MM.1S (cell line): ENCODE data around the gene EPHA3.

ENCODE experiments used
- DNase-seq: peaks from one replicate; pipeline ENCODE4 v3.0.0-alpha.2; 2015
- H2AFZ ChIP-seq: fragments of 300-600 bp; sonication (generic); 2 replicates; pipeline ENCODE4 v1.6.0; 2016; ENCODE audit warnings: antibody characterized with exemption, low read length
- H3F3A ChIP-seq: fragments of 300-600 bp; sonication (generic); 2 replicates; pipeline ENCODE4 v1.6.1; 2016; ENCODE audit warnings: mild to moderate bottlenecking, antibody characterized with exemption, low read length, moderate library complexity, mixed read lengths; ENCODE audit not compliant: insufficient read depth
- H3K27ac ChIP-seq: fragments of 300-600 bp; sonication (generic); 2 replicates; pipeline ENCODE4 v1.5.1; 2016; ENCODE audit warnings: mild to moderate bottlenecking, low read length
- H3K27me3 ChIP-seq: fragments of 300-600 bp; sonication (generic); replicated peaks from 2 replicates; pipeline ENCODE4 v1.6.0; 2016; ENCODE audit warnings: low read length; ENCODE audit not compliant: insufficient read depth
- H3K36me3 ChIP-seq: fragments of 300-600 bp; sonication (generic); replicated peaks from 2 replicates; pipeline ENCODE4 v1.6.1; 2016; ENCODE audit warnings: mild to moderate bottlenecking, low read length, mixed read lengths; ENCODE audit not compliant: insufficient read depth
- H3K4me1 ChIP-seq: fragments of 300-600 bp; sonication (generic); 2 replicates; pipeline ENCODE4 v1.6.1; 2016; ENCODE audit warnings: low read length, mixed read lengths
- H3K4me2 ChIP-seq: fragments of 300-600 bp; sonication (generic); 2 replicates; pipeline ENCODE4 v1.6.0; 2016; ENCODE audit warnings: low read depth, low read length
- H3K4me3 ChIP-seq: fragments of 300-600 bp; sonication (generic); 2 replicates; pipeline ENCODE4 v1.5.1; 2016; ENCODE audit warnings: low read length, mixed read lengths
- H3K79me2 ChIP-seq: fragments of 300-600 bp; sonication (generic); 2 replicates; pipeline ENCODE4 v1.6.1; 2016; ENCODE audit warnings: mixed run types, low read length, mixed read lengths
- H3K9ac ChIP-seq: fragments of 300-600 bp; sonication (generic); 2 replicates; pipeline ENCODE4 v1.6.1; 2016; ENCODE audit warnings: low read length, mixed read lengths
- H3K9me2 ChIP-seq: fragments of 300-600 bp; sonication (generic); replicated peaks from 2 replicates; pipeline ENCODE4 v1.6.1; 2016; ENCODE audit warnings: mild to moderate bottlenecking, low read length, mixed read lengths; ENCODE audit not compliant: insufficient read depth
- H3K9me3 ChIP-seq: fragments of 300-600 bp; sonication (generic); replicated peaks from 2 replicates; pipeline ENCODE4 v1.6.1; 2016; ENCODE audit warnings: mild to moderate bottlenecking, low read length, mixed read lengths; ENCODE audit not compliant: insufficient read depth
- H4K20me1 ChIP-seq: fragments of 300-600 bp; sonication (generic); 2 replicates; pipeline ENCODE4 v1.6.1; 2016; ENCODE audit warnings: mild to moderate bottlenecking, low read length, moderate library complexity, mixed read lengths; ENCODE audit not compliant: insufficient read depth
- CTCF ChIP-seq: fragments of 300-600 bp; sonication (generic); IDR thresholded peaks from 2 replicates; pipeline ENCODE4 v1.5.1; 2016; ENCODE audit warnings: antibody characterized with exemption, low read length, mixed read lengths
- EZH2 ChIP-seq: fragments of 300-600 bp; sonication (generic); optimal IDR thresholded peaks from 2 replicates; pipeline ENCODE3; 2017; ENCODE audit warnings: low read depth, mild to moderate bottlenecking, antibody characterized with exemption, low read length, mixed read lengths
- EZH2phosphoT487 ChIP-seq: fragments of 300-600 bp; sonication (generic); IDR thresholded peaks from 2 replicates; pipeline ENCODE4 v1.6.1; 2018; ENCODE audit warnings: antibody characterized with exemption, low read length

EPHA3 gene

GRCh38 chr3:89061259-89061658 is 46.2 kb upstream of the EPHA3 start:
- no peak for TF ChIP-seq EZH2phosphoT487
- no peak for TF ChIP-seq EZH2
- TF ChIP-seq CTCF, result no peak
- no peaks in the 10 kb centered on the region for H3K4me1 ChIP-seq
- no peaks in the 10 kb centered on the region for H3K27me3 ChIP-seq
- DNase-seq, result no peak
- H3K9ac ChIP-seq, result no peak overlapping the region
- H2AFZ ChIP-seq, result no peak overlapping the region
- H3K4me2 ChIP-seq, result no peak overlapping the region
- no peaks in the 10 kb centered on the region for H3K9me2 ChIP-seq
- H3K9me3 ChIP-seq, result no peaks in the 10 kb centered on the region
- no peak overlapping the region for H3K4me3 ChIP-seq
- no peaks in the 10 kb centered on the region for H3F3A ChIP-seq
- no peak overlapping the region for H3K27ac ChIP-seq
- H4K20me1 ChIP-seq, result no peaks in the 10 kb centered on the region
- H3K79me2 ChIP-seq, result no peaks in the 10 kb centered on the region
- H3K36me3 ChIP-seq, result no peaks in the 10 kb centered on the region

GRCh38 chr3:89067736-89068135 is 39.7 kb upstream of the EPHA3 start:
- Histone ChIP-seq H3K27me3 (no peaks in the 10 kb centered on the region), H3K4me1 (no peaks in the 10 kb centered on the region), H3K27ac (no peak overlapping the region), H3K9me3 (no peaks in the 10 kb centered on the region), H2AFZ (no peak overlapping the region), H3K9ac (no peak overlapping the region), H3K36me3 (no peaks in the 10 kb centered on the region), H4K20me1 (no peaks in the 10 kb centered on the region), H3K4me2 (no peak overlapping the region), H3K4me3 (no peak overlapping the region), H3K79me2 (no peaks in the 10 kb centered on the region), H3F3A (no peaks in the 10 kb centered on the region; the same call in 1 of the 2 replicates), H3K9me2 (no peaks in the 10 kb centered on the region)
- TF ChIP-seq EZH2 (no peak), CTCF (no peak), EZH2phosphoT487 (no peak)
- DNase-seq, result no peak

- no peaks in the 10 kb centered on the region for H3K4me1 ChIP-seq
- no peaks in the 10 kb centered on the region for H3K36me3 ChIP-seq
- H3K4me2 ChIP-seq, result no peak overlapping the region
- no peak overlapping the region for H3K9ac ChIP-seq
- H4K20me1 ChIP-seq, result no peaks in the 10 kb centered on the region
- no peak for TF ChIP-seq EZH2
- no peak overlapping the region for H2AFZ ChIP-seq
- DNase-seq, result no peak
- no peaks in the 10 kb centered on the region for H3K27me3 ChIP-seq
- no peaks in the 10 kb centered on the region for H3K9me2 ChIP-seq
- no peaks in the 10 kb centered on the region for H3K79me2 ChIP-seq
- H3F3A ChIP-seq, result no peaks in the 10 kb centered on the region; the same call in 1 of the 2 replicates
- no peak overlapping the region for H3K4me3 ChIP-seq
- H3K27ac ChIP-seq, result no peak overlapping the region
- no peaks in the 10 kb centered on the region for H3K9me3 ChIP-seq
Observed at GRCh38 chr3:89072642-89073041, 34.8 kb upstream of the EPHA3 start.

GRCh38 chr3:89079944-89080343 is 27.5 kb upstream of the EPHA3 start:
- Histone ChIP-seq H2AFZ (no peak overlapping the region), H3K36me3 (no peaks in the 10 kb centered on the region), H3K4me1 (no peaks in the 10 kb centered on the region), H3K79me2 (no peaks in the 10 kb centered on the region), H3K27me3 (no peaks in the 10 kb centered on the region), H4K20me1 (no peaks in the 10 kb centered on the region), H3K9me3 (no peaks in the 10 kb centered on the region), H3K9ac (no peak overlapping the region), H3K4me2 (no peak overlapping the region), H3K9me2 (no peaks in the 10 kb centered on the region), H3F3A (no peaks in the 10 kb centered on the region), H3K27ac (no peak overlapping the region), H3K4me3 (no peak overlapping the region)
- DNase-seq, result no peak
- TF ChIP-seq EZH2, result no peak
- TF ChIP-seq CTCF, result no peak
- no peak for TF ChIP-seq EZH2phosphoT487
